GM12801 (cell line): Measurements from ENCODE around the gene GNA14.

Experiments
- CTCF ChIP-seq: IDR thresholded peaks from one replicate; pipeline ENCODE4 v1.5.1; 2011; ENCODE audit warnings: control low read depth; ENCODE audit not compliant: insufficient read length; ENCODE audit errors: extremely low read depth

The GNA14 gene

DNA sequence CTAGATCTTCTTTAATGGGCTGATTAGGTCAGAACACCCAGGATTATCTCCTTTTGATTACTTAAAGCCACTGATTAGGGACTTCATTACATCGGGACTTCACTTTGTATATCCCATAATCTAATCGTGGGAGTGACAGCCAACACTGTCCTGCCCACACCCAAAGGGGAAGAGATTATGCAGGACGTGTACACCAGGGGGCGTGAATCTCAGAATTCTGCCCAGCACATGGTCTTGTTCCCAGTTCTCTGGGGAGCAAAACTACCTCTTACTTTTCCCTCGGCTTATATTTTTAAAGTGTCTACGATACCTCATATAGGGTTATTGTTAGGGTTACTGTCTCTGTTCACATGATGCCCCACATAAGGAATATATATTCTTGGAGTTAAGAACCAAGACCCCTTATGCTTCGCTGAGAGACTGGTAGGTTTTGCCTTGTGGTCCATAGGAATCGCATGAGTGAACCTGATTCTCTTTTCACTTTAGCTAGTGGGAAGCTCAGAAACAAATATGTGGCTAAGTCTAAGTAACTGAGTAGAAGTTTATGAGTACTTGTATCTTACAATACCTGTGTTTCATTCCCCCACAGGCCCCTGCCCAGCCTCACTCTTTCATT lies 192.7 kb downstream of the GNA14 start:
- no peak for TF ChIP-seq CTCF

DNA sequence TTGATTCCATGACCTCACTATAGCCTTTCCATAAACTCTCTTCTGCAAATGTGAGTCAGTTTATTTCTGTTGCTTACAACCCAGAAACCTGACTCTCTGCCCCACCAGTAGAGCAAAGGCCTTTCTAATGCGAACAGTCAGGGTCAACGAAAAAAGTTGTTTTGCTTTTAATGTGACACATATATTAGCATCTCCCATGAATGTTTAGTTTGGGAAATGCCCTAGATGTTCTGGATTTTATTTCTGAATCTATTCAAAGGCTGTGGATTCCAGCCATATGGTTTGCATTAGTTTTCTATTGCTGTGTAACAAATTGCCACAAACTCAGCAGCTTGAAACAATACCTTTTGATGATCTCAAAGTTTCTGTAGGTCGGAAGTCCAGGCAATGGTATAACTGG lies 193.5 kb downstream of the GNA14 start:
- no peak for TF ChIP-seq CTCF

DNA sequence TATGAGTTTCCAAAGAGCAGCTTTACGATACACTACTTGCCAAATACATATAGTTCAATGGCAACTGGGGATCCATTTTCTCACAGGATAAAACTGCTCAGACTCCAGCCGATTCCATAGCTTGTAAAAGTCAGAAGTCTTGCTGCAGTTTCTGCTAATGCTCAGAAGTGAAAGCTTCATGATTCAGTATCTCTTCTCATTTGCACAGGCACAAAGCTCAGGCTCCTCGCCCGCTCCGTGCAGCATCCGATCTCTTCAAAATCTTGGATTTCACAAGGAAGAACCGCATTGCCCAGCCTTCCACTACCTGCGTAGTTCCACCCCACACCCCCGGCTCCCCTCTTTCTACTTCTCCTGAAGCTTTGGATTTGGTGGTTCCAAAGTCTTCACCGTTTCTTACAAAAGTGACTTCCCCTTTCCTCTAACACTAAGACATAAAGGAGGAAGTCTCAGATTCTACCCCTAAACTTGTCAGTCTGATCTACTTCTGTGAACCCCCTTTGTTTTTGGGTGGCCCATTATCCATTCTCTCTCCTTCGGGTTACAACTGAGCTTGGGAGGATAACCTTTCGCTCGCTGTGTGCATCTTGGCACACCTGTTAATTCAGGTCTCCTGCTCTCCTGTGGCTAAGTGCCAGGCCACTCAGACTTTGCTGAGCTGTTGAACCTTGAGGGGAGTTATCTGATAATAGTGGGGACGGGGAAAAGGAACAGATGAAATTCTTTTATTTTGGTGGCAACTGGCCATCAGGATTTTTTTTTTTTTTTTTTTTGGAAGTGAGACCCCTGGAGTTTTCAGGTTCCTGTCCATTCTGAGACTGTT lies 194.1 kb downstream of the GNA14 start:
- TF ChIP-seq CTCF, result no peak

GRCh38 chr9:77451507-77451906 lies 196.6 kb downstream of the GNA14 start:
- TF ChIP-seq CTCF, result no peak

- no peak for TF ChIP-seq CTCF
Measured at GRCh38 chr9:77450085-77450475, 198.0 kb downstream of the GNA14 start.

GRCh38 chr9:77449240-77450084 lies 198.7 kb downstream of the GNA14 start:
- TF ChIP-seq CTCF, result no peak

GRCh38 chr9:77447646-77448045 lies 200.5 kb downstream of the GNA14 start:
- no peak for TF ChIP-seq CTCF
